ENCODE data around the gene PRODH2. TPM values are rescaled to one million over a fixed set of nuclear protein-coding genes. Genes with fewer than 3 reads are reported as not detected.

Gene PRODH2
- total RNA-seq, 1 donor from 2014 or later, result not detected

DNA sequence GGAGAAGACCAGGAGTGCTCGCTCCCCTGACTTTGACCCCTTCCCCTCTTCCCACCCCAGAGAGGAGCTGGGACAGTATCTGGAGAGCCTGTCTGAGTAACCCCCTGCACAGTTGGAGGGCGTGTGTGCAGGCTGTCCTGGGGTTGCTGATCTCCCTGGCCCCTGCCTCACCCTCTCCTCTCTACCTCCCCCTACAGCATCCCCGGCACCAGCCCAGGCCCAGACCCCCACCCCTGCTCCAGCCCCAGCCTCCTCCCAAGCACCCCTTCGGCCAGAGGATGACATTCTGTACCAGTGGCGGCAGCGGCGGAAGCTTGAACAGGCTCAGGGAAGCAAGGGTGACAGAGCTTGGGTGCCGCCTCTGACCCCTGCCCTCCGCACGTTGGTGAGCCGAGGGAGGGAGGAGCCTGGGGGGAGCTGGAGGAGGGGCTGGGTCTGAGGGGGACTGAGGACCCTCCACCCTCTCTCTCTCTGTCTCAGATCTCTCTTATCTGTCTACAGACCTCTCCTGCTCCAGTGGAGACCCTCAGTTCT, 46.0 kb downstream of the PRODH2 start:
- TF ChIP-seq, protein P1, sequence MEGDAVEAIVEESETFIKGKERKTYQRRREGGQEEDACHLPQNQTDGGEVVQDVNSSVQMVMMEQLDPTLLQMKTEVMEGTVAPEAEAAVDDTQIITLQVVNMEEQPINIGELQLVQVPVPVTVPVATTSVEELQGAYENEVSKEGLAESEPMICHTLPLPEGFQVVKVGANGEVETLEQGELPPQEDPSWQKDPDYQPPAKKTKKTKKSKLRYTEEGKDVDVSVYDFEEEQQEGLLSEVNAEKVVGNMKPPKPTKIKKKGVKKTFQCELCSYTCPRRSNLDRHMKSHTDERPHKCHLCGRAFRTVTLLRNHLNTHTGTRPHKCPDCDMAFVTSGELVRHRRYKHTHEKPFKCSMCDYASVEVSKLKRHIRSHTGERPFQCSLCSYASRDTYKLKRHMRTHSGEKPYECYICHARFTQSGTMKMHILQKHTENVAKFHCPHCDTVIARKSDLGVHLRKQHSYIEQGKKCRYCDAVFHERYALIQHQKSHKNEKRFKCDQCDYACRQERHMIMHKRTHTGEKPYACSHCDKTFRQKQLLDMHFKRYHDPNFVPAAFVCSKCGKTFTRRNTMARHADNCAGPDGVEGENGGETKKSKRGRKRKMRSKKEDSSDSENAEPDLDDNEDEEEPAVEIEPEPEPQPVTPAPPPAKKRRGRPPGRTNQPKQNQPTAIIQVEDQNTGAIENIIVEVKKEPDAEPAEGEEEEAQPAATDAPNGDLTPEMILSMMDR (IDR thresholded peaks at IDR 0.05; ENCODE audit: unreplicated experiment), result no peak
- Mint-ChIP-seq H3K9me3 (ENCODE audit: unreplicated experiment) (no peaks in the 10 kb centered on the region), H3K36me3 (ENCODE audit: low read depth, unreplicated experiment) (peaks cover 5% of the 10 kb centered on the region), H3K27ac (ENCODE audit: unreplicated experiment) (no peak overlapping the region), H3K27me3 (ENCODE audit: unreplicated experiment) (peaks cover 7% of the 10 kb centered on the region), H3K4me1 (ENCODE audit: unreplicated experiment) (no peaks in the 10 kb centered on the region), H3K4me3 (ENCODE audit: unreplicated experiment) (peak overlapping the region; percentile 31)
- DNase-seq (ENCODE audit: low spot score), result no peak

DNA sequence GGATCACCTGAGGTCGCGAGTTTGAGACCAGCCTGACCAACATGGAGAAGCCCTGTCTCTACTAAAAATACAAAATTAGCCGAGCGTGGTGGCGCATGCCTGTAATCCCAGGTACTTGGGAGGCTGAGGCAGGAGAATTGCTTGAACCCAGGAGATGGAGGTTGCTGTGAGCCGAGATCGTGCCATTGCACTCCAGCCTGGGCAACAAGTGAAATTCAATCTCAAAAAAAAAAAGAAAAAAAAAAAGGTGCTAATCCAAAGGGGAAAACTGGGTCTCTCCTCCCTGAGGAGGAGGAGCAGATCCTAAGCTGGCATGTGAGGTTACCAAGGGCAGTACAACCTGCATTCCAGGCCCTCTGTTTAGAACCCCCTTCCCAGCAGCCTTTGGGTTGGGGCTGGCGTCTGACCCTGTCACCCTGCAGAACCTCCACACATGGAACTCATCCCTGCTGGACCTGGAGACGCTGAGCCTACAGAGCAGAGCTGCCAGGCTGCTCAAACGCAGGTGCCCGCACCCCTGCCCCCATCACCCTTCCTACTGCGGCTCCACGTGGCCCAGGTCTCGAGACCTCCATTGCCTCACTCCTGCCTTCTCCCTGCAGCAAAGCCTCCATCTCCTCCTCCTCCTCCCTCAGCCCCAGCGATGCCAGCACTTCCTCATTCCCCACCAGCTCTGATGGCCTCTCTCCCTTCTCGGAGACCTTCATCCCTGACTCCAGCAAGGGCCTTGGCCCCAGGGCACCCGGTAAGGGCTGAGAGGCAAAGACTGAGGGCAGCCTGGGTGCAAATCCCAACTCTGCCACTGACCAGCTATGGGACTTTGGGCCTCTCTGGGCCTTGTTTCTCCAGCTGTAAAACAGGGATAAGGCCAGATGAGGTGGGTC, 48.0 kb downstream of the PRODH2 start:
- TF ChIP-seq, protein P1 (IDR thresholded peaks at IDR 0.05; ENCODE audit: unreplicated experiment), result no peak

DNA sequence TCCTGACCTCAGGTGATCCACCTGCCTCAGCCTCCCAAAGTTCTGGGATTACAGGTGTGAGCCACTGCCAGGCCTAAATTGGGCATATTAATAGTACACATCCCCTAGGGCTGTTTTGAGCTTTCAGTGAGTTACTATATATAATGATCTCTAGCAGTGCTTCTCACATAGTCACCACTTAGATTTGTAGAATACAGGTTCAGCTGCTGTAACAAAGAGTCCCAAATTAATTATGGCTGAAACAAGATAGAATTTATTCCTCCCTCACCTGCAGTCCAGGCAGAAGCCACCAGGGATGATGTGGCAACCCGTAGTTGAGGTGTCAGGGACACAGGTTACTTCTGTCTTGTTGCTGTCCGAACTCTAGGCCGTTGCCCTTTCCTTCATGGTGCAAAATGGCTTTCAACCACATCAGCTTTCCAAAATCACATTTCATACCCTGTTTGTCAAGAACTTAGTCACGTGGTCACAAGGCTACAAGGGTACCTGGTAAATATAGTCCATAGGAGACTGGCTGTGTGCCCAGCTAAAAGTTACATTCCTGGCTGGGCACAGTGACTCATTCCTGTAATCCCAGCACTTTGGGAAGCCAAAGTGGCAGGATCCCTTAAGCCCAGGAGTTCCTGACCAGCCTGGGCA, 51.8 kb downstream of the PRODH2 start:
- TF ChIP-seq, protein P1 (IDR thresholded peaks at IDR 0.05; ENCODE audit: unreplicated experiment), result no peak
- H3K27ac Mint-ChIP-seq (ENCODE audit: unreplicated experiment), result no peak overlapping the region
- no peaks in the 10 kb centered on the region for H3K9me3 Mint-ChIP-seq (ENCODE audit: unreplicated experiment)
- no peaks in the 10 kb centered on the region for H3K36me3 Mint-ChIP-seq (ENCODE audit: low read depth, unreplicated experiment)
- H3K27me3 Mint-ChIP-seq (ENCODE audit: unreplicated experiment), result peaks cover 19% of the 10 kb centered on the region
- DNase-seq (ENCODE audit: low spot score), result no peak
- no peak overlapping the region for H3K4me3 Mint-ChIP-seq (ENCODE audit: unreplicated experiment)
- H3K4me1 Mint-ChIP-seq (ENCODE audit: unreplicated experiment), result peaks cover 14% of the 10 kb centered on the region

More for the DNA sequence above, 48.0 kb downstream of the PRODH2 start:
- Mint-ChIP-seq H3K27ac (ENCODE audit: unreplicated experiment) (no peak overlapping the region), H3K36me3 (ENCODE audit: low read depth, unreplicated experiment) (peaks cover 5% of the 10 kb centered on the region), H3K4me1 (ENCODE audit: unreplicated experiment) (no peaks in the 10 kb centered on the region), H3K4me3 (ENCODE audit: unreplicated experiment) (no peak overlapping the region), H3K9me3 (ENCODE audit: unreplicated experiment) (no peaks in the 10 kb centered on the region), H3K27me3 (ENCODE audit: unreplicated experiment) (peaks cover 5% of the 10 kb centered on the region)
- no peak for DNase-seq (ENCODE audit: low spot score)

DNA sequence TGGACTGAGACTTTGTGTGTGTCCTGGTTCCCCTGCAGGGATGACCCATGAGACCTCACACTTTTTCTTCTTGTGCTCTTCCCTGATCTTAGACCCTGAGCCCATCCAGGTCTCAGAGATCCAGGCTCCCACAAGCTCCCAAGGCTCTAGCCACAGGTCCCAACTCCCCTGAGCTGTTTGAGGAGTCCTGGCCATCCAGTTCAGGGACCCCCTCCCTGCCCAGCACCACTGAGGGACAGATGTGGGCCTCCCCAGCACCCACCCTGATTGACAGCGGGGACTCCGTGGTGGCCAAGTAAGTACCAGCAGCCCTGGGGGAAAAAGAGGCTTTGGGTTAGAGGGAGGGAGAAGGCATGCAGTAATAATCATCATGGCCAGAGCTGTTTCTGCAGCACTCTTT, 52.9 kb downstream of the PRODH2 start:
- Mint-ChIP-seq H3K36me3 (ENCODE audit: low read depth, unreplicated experiment) (peaks cover 5% of the 10 kb centered on the region), H3K27me3 (ENCODE audit: unreplicated experiment) (peaks cover 21% of the 10 kb centered on the region), H3K27ac (ENCODE audit: unreplicated experiment) (peak overlapping the region; percentile 31), H3K4me1 (ENCODE audit: unreplicated experiment) (peaks cover 18% of the 10 kb centered on the region), H3K9me3 (ENCODE audit: unreplicated experiment) (no peaks in the 10 kb centered on the region), H3K4me3 (ENCODE audit: unreplicated experiment) (peak overlapping the region; percentile 70)
- no peak for DNase-seq (ENCODE audit: low spot score)
- TF ChIP-seq, protein P1 (IDR thresholded peaks at IDR 0.05; ENCODE audit: unreplicated experiment), result no peak
